Type B pancreatic cell (in vitro differentiated cells): ENCODE data around the gene ASZ1. TPM values are rescaled to one million over a fixed set of nuclear protein-coding genes. Genes with fewer than 3 reads are reported as not detected.

Source experiments
- DNase-seq: peaks from one replicate; pipeline ENCODE4 v3.0.0; 2021; ENCODE audit warnings: mixed read lengths; ENCODE audit not compliant: unreplicated experiment; ENCODE audit errors: extremely low spot score
- H3K27ac Mint-ChIP-seq: 2 replicates; pipeline ENCODE4 v1.8.0; 2021; ENCODE audit warnings: mild to moderate bottlenecking, mixed read lengths
- H3K27me3 Mint-ChIP-seq: 2 replicates; pipeline ENCODE4 v1.8.0; 2021; ENCODE audit warnings: mixed read lengths
- H3K36me3 Mint-ChIP-seq: 2 replicates; pipeline ENCODE4 v1.8.0; 2021; ENCODE audit warnings: mixed read lengths
- H3K4me1 Mint-ChIP-seq: one replicate; pipeline ENCODE4 v1.8.0; 2021; ENCODE audit warnings: mixed read lengths; ENCODE audit not compliant: unreplicated experiment
- H3K4me3 Mint-ChIP-seq: 2 replicates; pipeline ENCODE4 v1.8.0; 2021; ENCODE audit warnings: mild to moderate bottlenecking, mixed read lengths
- H3K9me3 Mint-ChIP-seq: 2 replicates; pipeline ENCODE4 v1.8.0; 2021; ENCODE audit warnings: mixed read lengths
- total RNA-seq: library from RNA; stranded (reverse); gene quantifications from 2 replicates; pipeline ENCODE4 v1.2.1, GENCODE V29; 2021; ENCODE audit warnings: low replicate concordance
- TF ChIP-seq, protein P1 (sequence below): fragments of 200-600 bp; sonication (generic); conservative IDR thresholded peaks from 2 replicates; pipeline ENCODE4 v1.5.0; 2021; ENCODE audit warnings: antibody characterized with exemption, mild to moderate bottlenecking

Gene ASZ1
- total RNA-seq, 1 donor from 2014 or later, result not detected

DNA sequence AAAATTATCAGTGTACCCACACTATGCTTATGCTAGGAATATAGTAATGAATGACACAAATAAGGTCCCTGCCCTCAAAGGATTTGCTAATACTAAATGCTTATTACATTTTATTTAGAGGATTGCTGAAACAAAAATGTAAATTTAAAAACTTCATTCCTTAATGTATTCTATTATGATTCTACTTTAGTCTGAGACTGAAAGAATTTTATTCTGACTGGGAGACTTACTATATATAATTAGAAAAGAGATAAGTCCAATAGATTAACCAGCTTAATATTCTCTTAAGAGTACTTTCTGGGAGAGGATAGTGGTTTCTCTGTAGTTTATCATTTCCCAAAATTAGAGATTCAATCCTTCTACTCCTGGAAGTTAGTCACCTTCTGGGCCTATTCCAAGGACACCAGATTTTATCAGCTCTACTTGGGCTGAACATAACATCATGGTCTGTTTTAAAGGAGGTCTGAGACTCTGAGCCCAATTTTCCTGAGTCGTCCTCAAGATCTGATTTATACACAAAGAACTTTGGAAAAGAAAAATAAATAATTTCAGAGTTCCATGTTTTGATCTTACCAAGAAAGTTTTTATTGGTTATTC, 41.1 kb downstream of the ASZ1 start:
- no peak overlapping the region for H3K4me3 Mint-ChIP-seq
- no peak overlapping the region for H3K27ac Mint-ChIP-seq
- H3K9me3 Mint-ChIP-seq, result peaks cover 5% of the 10 kb centered on the region
- no peak for DNase-seq
- no peaks in the 10 kb centered on the region for H3K27me3 Mint-ChIP-seq
- TF ChIP-seq, protein P1, sequence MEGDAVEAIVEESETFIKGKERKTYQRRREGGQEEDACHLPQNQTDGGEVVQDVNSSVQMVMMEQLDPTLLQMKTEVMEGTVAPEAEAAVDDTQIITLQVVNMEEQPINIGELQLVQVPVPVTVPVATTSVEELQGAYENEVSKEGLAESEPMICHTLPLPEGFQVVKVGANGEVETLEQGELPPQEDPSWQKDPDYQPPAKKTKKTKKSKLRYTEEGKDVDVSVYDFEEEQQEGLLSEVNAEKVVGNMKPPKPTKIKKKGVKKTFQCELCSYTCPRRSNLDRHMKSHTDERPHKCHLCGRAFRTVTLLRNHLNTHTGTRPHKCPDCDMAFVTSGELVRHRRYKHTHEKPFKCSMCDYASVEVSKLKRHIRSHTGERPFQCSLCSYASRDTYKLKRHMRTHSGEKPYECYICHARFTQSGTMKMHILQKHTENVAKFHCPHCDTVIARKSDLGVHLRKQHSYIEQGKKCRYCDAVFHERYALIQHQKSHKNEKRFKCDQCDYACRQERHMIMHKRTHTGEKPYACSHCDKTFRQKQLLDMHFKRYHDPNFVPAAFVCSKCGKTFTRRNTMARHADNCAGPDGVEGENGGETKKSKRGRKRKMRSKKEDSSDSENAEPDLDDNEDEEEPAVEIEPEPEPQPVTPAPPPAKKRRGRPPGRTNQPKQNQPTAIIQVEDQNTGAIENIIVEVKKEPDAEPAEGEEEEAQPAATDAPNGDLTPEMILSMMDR, result peak; percentile 8
- H3K36me3 Mint-ChIP-seq, result no peaks in the 10 kb centered on the region
- peaks cover 4% of the 10 kb centered on the region for H3K4me1 Mint-ChIP-seq

DNA sequence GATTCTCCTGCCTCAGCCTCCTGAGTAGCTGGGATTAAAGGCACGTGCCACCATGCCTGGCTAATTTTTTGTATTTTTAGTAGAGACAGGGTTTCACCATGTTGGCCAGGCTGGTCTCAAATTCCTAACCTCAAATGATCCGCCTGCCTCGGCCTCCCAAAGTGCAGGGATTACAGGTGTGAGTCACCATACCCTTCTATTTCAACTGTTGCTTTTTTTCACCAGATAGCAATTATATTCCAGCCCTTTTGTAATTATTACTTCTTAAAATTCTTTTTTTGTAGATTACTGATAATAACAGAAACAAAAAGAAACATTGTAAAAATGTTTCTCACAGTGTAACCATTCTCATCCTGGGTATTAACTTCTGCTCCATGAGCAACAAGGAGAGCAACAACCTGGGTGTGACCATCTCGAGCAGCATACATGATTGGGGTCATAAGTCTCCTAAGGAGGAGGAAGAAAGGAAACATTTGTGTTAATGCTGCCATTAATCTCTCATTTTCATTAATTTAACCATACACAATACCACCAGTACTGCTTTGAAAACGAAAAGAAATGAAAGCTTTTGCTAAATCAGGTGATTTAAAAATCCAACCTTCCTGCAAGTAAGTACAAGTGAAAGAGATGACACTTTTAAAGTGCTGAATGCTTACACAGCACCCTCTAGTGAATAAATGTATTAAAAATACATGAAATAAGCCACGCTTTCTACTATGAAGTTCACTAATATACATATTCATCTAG, 41.8 kb downstream of the ASZ1 start:
- peak overlapping the region; percentile 21 for H3K27ac Mint-ChIP-seq
- no peaks in the 10 kb centered on the region for H3K27me3 Mint-ChIP-seq
- H3K4me3 Mint-ChIP-seq, result no peak overlapping the region

DNA sequence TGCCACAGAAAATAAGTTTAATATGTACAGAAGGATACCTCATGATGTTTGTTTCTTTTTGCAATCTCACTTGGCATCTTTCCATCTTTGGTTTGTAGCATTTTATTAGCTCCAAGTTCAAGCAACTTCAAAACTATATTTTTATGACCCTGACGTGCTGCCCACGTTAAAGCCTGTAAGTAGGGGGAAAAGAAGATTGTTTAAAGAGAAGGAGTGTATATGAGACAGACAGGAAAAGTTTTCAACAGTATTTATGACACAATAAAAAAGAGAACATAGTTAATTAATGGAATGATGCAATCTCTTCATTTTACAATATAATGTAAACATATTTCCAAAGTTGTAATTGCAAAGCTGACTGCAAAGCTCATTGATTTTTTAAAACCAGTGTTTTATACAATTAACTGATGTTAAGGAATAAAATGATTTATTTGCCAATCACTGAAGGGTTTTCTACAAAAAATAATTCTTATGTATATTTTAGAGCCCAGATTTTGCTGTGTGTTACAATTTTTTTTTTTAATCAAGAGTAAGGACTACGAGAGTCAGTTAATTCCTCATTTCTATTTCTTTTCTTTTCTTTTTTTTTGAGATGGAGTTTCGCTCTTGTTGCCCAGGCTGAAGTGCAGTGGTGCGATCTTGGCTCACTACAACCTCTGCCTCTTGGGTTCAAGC, 42.5 kb downstream of the ASZ1 start:
- no peak for DNase-seq
- no peak overlapping the region for H3K27ac Mint-ChIP-seq
- H3K36me3 Mint-ChIP-seq, result no peaks in the 10 kb centered on the region
- H3K4me1 Mint-ChIP-seq, result peaks cover 4% of the 10 kb centered on the region
- H3K9me3 Mint-ChIP-seq, result peaks cover 5% of the 10 kb centered on the region
- TF ChIP-seq, protein P1, result no peak
- no peaks in the 10 kb centered on the region for H3K27me3 Mint-ChIP-seq
- H3K4me3 Mint-ChIP-seq, result no peak overlapping the region

More for the DNA sequence above, 41.8 kb downstream of the ASZ1 start:
- no peak for DNase-seq
- no peaks in the 10 kb centered on the region for H3K36me3 Mint-ChIP-seq
- peaks cover 4% of the 10 kb centered on the region for H3K4me1 Mint-ChIP-seq
- TF ChIP-seq, protein P1, result peak; percentile 64
- peaks cover 5% of the 10 kb centered on the region for H3K9me3 Mint-ChIP-seq

DNA sequence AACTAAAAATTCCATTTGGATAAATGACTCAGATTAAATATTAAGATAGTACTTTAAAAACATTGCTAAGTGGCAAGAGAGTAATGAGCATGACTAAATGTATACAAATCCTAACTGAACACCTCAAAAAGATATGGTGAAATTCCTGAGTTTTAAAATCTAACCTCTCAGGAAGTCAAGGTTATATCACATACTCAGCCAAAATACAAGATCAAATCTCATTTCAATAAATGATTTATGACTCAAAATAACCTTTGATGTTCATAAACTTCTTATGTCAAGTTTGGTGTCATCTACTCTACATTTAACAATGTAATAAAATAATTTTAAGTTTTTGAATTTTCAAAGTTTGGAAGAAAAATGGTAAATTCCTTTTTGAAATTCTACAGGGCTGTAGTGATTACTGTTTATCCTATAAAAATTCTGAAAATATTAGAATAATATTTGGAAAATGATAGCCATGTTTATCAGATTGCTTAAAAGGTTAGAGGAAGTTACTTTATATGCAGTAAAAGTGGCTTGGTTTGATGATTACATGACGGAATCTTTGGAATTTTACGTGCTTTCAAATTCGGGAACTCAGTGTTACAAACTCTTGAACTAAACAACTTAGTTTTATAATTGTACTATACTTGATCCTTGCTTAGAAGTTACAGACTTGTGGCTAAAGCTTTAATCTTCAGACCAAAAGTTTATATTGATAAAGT, 43.7 kb downstream of the ASZ1 start:
- H3K9me3 Mint-ChIP-seq, result peaks cover 3% of the 10 kb centered on the region
- H3K4me1 Mint-ChIP-seq, result peaks cover 4% of the 10 kb centered on the region
- TF ChIP-seq, protein P1, result no peak
- no peak for DNase-seq
- no peak overlapping the region for H3K27ac Mint-ChIP-seq
- no peaks in the 10 kb centered on the region for H3K27me3 Mint-ChIP-seq
- no peaks in the 10 kb centered on the region for H3K36me3 Mint-ChIP-seq
- no peak overlapping the region for H3K4me3 Mint-ChIP-seq

DNA sequence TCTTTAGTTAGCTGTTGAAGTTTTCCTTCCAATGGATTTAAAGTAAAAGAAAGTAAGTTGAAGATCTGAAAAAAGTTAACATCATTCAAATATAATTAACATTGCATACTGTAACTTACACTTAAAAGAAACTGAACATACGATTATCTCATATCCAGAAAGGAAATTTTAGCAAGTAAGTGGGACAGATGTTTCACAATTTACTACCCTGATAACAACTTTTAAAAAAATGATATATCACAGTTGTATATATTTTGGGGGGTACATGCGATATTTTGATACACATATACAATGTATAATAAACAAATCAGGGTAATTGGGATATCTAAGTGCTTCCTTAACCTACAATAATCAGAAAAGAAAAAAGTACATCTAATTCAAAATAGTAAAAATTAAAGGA, 44.2 kb downstream of the ASZ1 start:
- no peak overlapping the region for H3K4me3 Mint-ChIP-seq
- H3K27me3 Mint-ChIP-seq, result no peaks in the 10 kb centered on the region
- TF ChIP-seq, protein P1, result no peak
- no peaks in the 10 kb centered on the region for H3K9me3 Mint-ChIP-seq
- no peak overlapping the region for H3K27ac Mint-ChIP-seq
- peaks cover 4% of the 10 kb centered on the region for H3K4me1 Mint-ChIP-seq
- DNase-seq, result no peak
- H3K36me3 Mint-ChIP-seq, result no peaks in the 10 kb centered on the region
